Measurements from ENCODE around the gene ATP6AP2. TPM values are rescaled to one million over a fixed set of nuclear protein-coding genes. Genes with fewer than 3 reads are reported as not detected.
"Not testable (repeated sequence)": the region's sequence is repeated elsewhere in the genome, so short reads cannot be mapped to it uniquely, and the experiment has no call there.

The ATP6AP2 gene
- polyA plus RNA-seq, 4 donors = 169 to 230 (median 196) TPM

- no peak for DNase-seq (ENCODE audit: low read depth in 4 of 4, low spot score in 3 of 4)
Measured at GRCh38 chrX:40573763-40574162, 7.0 kb upstream of the ATP6AP2 start.

- DNase-seq (ENCODE audit: low read depth in 4 of 4, low spot score in 3 of 4) = not testable (repeated sequence)
Measured at GRCh38 chrX:40575411-40575810, 5.4 kb upstream of the ATP6AP2 start.

GRCh38 chrX:40576291-40576690 is 4.5 kb upstream of the ATP6AP2 start:
- DNase-seq (ENCODE audit: low read depth in 4 of 4, low spot score in 3 of 4) = no peak

- DNase-seq (ENCODE audit: low read depth in 4 of 4, low spot score in 3 of 4) = no peak
Measured at GRCh38 chrX:40578039-40578695, 2.6 kb upstream of the ATP6AP2 start.

GRCh38 chrX:40579141-40579540 is 1.6 kb upstream of the ATP6AP2 start:
- DNase-seq (ENCODE audit: low read depth in 4 of 4, low spot score in 3 of 4) = no peak

DNA sequence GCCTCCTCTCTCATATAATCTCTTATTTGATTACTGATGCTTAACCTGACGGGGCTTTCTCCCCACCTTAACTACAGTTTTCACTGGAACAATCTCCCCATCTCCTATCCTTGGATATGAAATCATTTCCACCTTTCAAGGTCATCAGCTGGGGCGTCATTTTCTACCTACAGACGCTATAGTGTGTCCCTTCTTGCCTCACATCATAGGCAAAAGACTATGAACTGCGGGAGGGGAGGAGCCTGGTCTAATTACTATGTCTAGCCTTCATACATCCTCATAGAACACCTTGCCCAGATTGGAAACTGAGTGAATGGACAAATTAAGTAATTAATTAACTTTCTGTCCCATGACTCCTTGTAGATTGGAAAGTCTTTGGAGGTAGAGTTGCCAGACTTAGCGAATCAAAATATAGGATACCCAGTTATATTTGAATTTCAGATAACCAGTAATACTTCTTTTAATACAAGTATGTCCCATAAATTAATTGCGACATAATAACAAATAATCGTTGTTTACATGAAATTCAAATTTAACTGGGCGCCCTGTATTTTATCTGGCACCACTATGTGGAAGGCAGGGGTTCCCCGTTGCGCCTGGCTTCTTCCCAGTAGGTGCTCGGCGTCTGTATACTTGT is 752 bp upstream of the ATP6AP2 start:
- no peak for DNase-seq (ENCODE audit: low read depth in 4 of 4, low spot score in 3 of 4)

DNA sequence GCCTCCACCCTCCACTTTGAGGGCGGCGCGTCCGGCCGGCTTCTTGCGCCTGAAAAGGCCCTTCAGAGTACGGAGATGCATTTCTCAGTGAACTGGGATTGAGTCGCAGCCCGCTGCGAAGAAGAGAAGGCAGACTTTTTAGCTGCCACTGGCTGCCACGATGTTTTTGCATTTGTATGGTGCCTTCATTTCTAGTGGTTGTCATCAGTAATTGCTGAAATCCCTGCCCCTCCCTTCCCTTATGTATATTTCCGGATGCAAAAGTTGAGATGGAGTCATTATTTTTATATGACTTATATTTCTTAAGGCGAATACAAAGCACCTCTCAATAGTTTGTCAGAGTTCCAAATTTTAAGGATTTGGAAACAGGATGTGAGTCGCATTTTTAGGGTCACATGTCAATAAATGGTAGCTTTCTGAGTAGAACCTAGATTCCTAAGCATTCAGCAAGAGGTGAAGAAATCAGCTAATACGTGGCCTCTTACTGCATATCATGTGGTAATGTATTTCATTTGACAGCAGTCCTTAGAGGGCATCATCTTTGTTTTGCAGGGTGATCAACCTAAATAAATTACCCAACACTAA is 658 bp downstream of the ATP6AP2 start:
- DNase-seq (ENCODE audit: low read depth in 4 of 4, low spot score in 3 of 4) = no peak

GRCh38 chrX:40582178-40582577 is 1.4 kb downstream of the ATP6AP2 start:
- DNase-seq (ENCODE audit: low read depth in 4 of 4, low spot score in 3 of 4) = not testable (repeated sequence)

DNA sequence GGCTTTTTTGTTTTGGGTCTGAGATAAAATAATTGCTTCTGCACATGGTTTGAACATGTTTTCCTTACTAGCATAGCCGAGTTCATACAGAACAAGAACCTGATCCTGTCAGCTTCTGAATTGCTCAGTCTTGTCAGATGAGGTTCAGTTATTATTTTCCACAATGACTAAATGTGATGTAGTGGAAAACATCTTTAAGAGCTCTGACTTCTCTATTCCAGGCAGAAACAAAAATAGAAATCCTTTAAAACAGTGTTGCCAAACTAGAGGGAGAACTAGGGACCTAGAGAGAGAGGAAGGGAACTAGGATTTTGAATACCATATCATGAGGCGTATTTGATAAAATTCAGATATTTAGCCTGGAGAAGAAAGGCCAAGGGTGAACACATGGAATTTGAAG is 2.0 kb downstream of the ATP6AP2 start:
- no peak for DNase-seq (ENCODE audit: low read depth in 4 of 4, low spot score in 3 of 4)

DNA sequence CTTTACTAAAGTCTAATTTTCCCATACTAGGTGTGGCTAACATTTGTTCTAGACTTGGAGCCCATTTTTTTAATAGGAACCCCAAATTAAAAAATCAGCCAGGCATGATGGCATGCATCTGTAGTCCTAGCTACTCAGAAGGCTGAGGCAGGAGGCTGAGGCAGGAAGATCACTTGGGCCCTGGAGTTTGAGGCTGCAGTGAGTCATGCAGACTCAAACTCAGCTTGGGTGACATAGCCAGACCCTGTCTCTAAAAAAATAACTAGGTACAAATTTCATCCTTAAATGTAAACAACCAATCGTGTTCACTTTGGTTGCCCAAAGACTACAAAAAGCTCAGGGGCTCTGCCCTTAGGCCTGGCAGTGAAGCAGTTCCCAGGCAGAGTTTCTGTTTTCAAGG is 6.9 kb downstream of the ATP6AP2 start:
- not testable (repeated sequence) for DNase-seq (ENCODE audit: low read depth in 4 of 4, low spot score in 3 of 4)

GRCh38 chrX:40589616-40590321 is 9.0 kb downstream of the ATP6AP2 start:
- DNase-seq (ENCODE audit: low read depth in 4 of 4, low spot score in 3 of 4) = not testable (repeated sequence)

DNA sequence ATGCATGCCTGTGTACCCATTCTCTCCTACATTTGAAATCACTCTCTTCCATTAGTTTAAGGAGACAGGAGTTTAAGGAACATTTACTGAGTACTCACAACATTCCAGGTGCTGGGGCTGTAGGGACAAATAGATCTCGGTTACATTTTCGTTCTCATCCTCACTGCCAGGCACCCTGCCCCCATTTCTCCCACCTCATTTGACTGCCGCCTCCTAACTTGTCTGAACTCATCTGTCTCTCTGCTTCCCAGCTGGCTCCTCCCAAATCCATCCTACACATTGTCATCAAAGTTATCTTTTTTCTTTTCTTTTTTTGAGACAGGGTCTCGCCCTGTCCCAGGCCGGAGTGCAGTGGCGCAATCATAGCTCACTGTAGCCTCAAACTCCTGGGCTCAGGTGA is 22.7 kb downstream of the ATP6AP2 start:
- DNase-seq (ENCODE audit: low read depth in 4 of 4, low spot score in 3 of 4) = no peak

DNA sequence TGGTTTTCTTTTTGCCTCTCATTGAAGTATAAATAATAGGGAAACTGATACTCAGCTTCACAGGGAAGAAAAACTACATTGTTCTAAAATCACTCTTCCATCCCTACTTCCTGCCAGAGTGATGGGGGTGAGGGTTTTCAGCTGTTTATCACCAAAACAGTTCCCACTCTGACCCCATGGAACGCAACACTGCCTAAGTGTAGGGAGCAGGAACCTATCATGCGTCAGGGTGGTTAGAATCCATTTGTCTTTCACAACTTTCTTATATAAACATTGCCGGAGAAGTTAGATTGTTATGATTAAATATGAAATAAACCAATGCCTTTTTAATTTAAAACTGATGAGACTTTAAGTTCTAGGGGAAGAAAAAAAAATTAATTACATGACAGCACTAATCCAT is 26.6 kb downstream of the ATP6AP2 start:
- no peak for DNase-seq (ENCODE audit: low read depth in 4 of 4, low spot score in 3 of 4)

- DNase-seq (ENCODE audit: low read depth in 4 of 4, low spot score in 3 of 4) = no peak
Measured at GRCh38 chrX:40612511-40612910, 31.7 kb downstream of the ATP6AP2 start.

GRCh38 chrX:40615976-40616375 is 35.2 kb downstream of the ATP6AP2 start:
- DNase-seq (ENCODE audit: low read depth in 4 of 4, low spot score in 3 of 4) = no peak

GRCh38 chrX:40617566-40617965 is 36.8 kb downstream of the ATP6AP2 start:
- no peak for DNase-seq (ENCODE audit: low read depth in 4 of 4, low spot score in 3 of 4)

DNA sequence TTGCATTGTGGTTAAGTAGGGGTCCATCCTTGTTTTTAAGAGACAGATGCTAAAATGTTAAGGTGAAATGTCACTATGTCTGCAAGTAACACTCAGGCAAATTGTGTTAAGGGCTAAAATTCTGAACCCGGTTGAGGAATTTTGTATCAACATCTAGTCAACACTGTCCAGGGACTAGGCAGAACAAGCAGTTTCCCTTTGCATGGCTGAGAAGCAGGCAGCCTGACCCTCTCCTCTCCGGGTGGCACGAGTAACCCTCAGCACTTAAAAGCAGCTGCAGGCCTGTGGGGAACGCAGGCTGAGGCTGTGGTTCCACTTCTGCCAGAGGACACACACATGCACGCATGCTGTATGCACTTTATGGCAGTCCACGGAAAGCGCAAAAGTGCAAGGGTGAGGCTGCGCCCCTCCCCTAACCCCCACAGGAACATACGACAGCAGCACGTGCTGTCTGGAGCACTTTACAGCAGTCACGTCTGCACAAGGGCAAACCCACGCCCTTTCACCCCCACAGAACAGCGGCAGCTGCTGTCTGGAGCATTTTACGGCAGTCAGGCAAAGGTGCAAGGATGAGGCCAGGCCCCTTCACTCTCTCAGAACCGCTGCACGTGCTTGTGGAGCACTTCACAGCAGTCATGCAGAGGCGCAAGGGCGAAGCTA is 41.8 kb downstream of the ATP6AP2 start:
- no peak for DNase-seq (ENCODE audit: low read depth in 4 of 4, low spot score in 3 of 4)

GRCh38 chrX:40623139-40623536 is 42.4 kb downstream of the ATP6AP2 start, which contains the start of gene MPC1L:
MPC1L (plus strand) TSS chrX:40623428; CDS start chrX:40623566, 138 bp downstream.
- no peak for DNase-seq (ENCODE audit: low read depth in 4 of 4, low spot score in 3 of 4)

DNA sequence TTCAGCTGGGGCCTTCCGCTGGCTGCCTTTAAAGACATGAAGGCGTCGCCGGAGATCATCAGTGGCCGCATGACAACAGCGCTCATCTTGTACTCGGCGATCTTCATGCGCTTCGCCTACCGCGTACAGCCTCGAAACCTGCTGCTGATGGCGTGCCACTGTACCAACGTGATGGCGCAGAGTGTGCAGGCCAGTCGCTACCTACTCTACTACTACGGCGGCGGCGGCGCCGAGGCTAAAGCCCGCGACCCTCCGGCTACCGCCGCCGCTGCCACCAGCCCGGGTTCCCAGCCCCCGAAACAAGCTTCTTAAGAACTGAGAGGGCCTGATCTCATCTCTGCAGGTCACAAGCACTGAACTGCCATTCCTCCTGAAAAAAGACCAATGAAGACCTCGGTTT is 42.9 kb downstream of the ATP6AP2 start:
- no peak for DNase-seq (ENCODE audit: low read depth in 4 of 4, low spot score in 3 of 4)

DNA sequence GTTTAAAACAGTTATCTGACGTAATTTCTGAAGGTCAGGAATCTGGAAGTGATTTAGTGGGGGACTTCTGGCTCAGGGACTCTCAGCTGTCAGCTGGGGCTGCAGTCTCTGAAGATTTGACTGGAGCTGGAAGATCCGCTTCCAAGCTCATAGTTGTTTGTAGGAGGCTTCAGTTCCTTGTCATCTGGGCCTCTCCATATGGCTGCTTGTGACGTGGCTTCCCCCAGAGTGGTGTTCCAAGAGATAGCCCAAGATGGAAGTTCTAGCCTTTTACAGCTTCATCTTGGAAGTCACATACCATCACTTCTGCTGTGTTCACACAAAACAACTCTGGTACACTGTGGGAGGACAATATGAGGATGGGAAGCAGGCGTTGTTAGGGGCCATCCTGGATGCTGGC is 44.5 kb downstream of the ATP6AP2 start:
- DNase-seq (ENCODE audit: low read depth in 4 of 4, low spot score in 3 of 4) = no peak

DNA sequence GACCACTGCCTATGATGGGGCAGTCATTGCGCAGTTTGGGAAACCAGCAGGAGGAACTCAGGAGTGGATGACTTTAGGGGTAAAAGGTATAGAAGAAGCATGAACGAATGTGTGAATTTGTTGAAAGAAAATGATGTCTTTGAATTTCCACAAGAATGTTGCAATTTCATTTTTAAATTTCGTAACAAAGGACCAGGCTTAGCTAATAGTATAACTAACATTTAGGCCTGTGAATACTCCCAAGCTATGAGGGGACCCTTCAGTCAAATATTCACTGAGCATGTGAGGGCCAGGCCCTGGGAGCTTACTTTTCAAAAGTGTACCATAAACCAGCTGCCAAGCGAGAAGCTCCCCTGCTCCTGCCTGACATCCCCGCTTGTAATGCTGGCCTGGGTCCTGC is 47.7 kb downstream of the ATP6AP2 start:
- no peak for DNase-seq (ENCODE audit: low read depth in 4 of 4, low spot score in 3 of 4)
